Measurements from ENCODE around the gene GPC5. TPM values are rescaled to one million over a fixed set of nuclear protein-coding genes. Genes with fewer than 3 reads are reported as not detected.

Gene GPC5
- total RNA-seq, 1 experiment from 2014 or later: not detected

- Histone ChIP-seq H3K36me3 (no peaks in the 10 kb centered on the region), H3K9me3 (replicated peaks) (no peaks in the 10 kb centered on the region), H3K27me3 (replicated peaks) (no peaks in the 10 kb centered on the region; the same call in 1 of the 2 replicates), H3K4me1 (replicated peaks) (no peaks in the 10 kb centered on the region), H3K4me3 (no peak overlapping the region), H3K27ac (no peak overlapping the region)
- no peak for DNase-seq (ENCODE audit: low read depth in 1 of 2, low spot score in 2 of 2)
Measured at GRCh38 chr13:92365904-92366303, 967.5 kb downstream of the GPC5 start.

GRCh38 chr13:92377396-92377795 is 979.0 kb downstream of the GPC5 start:
- no peaks in the 10 kb centered on the region for H3K27me3 ChIP-seq (replicated peaks)
- H3K27ac ChIP-seq: no peak overlapping the region
- no peaks in the 10 kb centered on the region for H3K9me3 ChIP-seq (replicated peaks)
- no peaks in the 10 kb centered on the region for H3K4me1 ChIP-seq (replicated peaks)
- H3K4me3 ChIP-seq: no peak overlapping the region
- H3K36me3 ChIP-seq: no peaks in the 10 kb centered on the region
- DNase-seq (ENCODE audit: low read depth in 1 of 2, low spot score in 2 of 2): no peak

GRCh38 chr13:92379371-92379770 is 981.0 kb downstream of the GPC5 start:
- no peak for DNase-seq (ENCODE audit: low read depth in 1 of 2, low spot score in 2 of 2)
- Histone ChIP-seq H3K27me3 (replicated peaks) (no peaks in the 10 kb centered on the region), H3K36me3 (no peaks in the 10 kb centered on the region), H3K4me3 (no peak overlapping the region), H3K9me3 (replicated peaks) (no peaks in the 10 kb centered on the region), H3K27ac (no peak overlapping the region), H3K4me1 (replicated peaks) (no peaks in the 10 kb centered on the region)

- H3K4me1 ChIP-seq (replicated peaks): no peaks in the 10 kb centered on the region
- no peak for DNase-seq (ENCODE audit: low read depth in 1 of 2, low spot score in 2 of 2)
- peaks cover 7% of the 10 kb centered on the region; the same call in 1 of the 2 replicates for H3K27me3 ChIP-seq (replicated peaks)
- no peaks in the 10 kb centered on the region for H3K36me3 ChIP-seq
- H3K4me3 ChIP-seq: no peak overlapping the region
- H3K9me3 ChIP-seq (replicated peaks): no peaks in the 10 kb centered on the region
- H3K27ac ChIP-seq: no peak overlapping the region
Measured at GRCh38 chr13:92384410-92384809, 986.0 kb downstream of the GPC5 start.

GRCh38 chr13:92387245-92387644 is 988.8 kb downstream of the GPC5 start:
- H3K27ac ChIP-seq: no peak overlapping the region
- peaks cover 7% of the 10 kb centered on the region; the same call in 1 of the 2 replicates for H3K27me3 ChIP-seq (replicated peaks)
- no peaks in the 10 kb centered on the region for H3K9me3 ChIP-seq (replicated peaks)
- no peaks in the 10 kb centered on the region for H3K36me3 ChIP-seq
- no peak for DNase-seq (ENCODE audit: low read depth in 1 of 2, low spot score in 2 of 2)
- no peak overlapping the region for H3K4me3 ChIP-seq
- no peaks in the 10 kb centered on the region for H3K4me1 ChIP-seq (replicated peaks)

DNA sequence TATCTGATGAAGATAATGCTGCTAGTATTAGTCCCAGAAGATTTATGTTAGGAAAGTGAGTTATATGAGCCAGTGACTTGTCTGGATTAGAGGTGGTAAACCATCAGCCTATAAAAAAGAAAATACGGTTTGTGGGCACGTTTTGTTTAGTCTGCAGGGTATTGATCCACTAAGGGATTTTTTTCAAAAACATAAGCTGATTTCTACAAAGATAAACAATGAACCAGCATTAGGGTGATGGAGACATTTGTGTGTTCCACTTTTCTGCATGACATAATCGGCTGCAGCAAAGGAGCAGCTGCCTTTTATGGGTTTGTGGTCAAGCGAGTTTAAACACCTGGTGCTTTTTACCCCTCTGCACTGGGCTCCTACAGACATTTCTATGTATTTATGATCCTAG is 991.8 kb downstream of the GPC5 start:
- no peaks in the 10 kb centered on the region for H3K4me1 ChIP-seq (replicated peaks)
- DNase-seq (ENCODE audit: low read depth in 1 of 2, low spot score in 2 of 2): no peak
- no peaks in the 10 kb centered on the region for H3K36me3 ChIP-seq
- no peak overlapping the region for H3K4me3 ChIP-seq
- H3K9me3 ChIP-seq (replicated peaks): no peaks in the 10 kb centered on the region
- H3K27ac ChIP-seq: no peak overlapping the region
- H3K27me3 ChIP-seq (replicated peaks): peaks cover 7% of the 10 kb centered on the region; the same call in 1 of the 2 replicates

- no peaks in the 10 kb centered on the region for H3K27me3 ChIP-seq (replicated peaks)
- no peak for DNase-seq (ENCODE audit: low read depth in 1 of 2, low spot score in 2 of 2)
- no peaks in the 10 kb centered on the region for H3K9me3 ChIP-seq (replicated peaks)
- H3K4me1 ChIP-seq (replicated peaks): no peaks in the 10 kb centered on the region
- H3K36me3 ChIP-seq: no peaks in the 10 kb centered on the region
- no peak overlapping the region for H3K4me3 ChIP-seq
- H3K27ac ChIP-seq: no peak overlapping the region
Measured at GRCh38 chr13:92403606-92404005, 1005.2 kb downstream of the GPC5 start.

GRCh38 chr13:92407858-92408257 is 1009.4 kb downstream of the GPC5 start:
- no peaks in the 10 kb centered on the region for H3K36me3 ChIP-seq

GRCh38 chr13:92412481-92412880 is 1014.1 kb downstream of the GPC5 start:
- no peaks in the 10 kb centered on the region for H3K36me3 ChIP-seq
- no peak overlapping the region for H3K27ac ChIP-seq
- H3K4me1 ChIP-seq (replicated peaks): no peaks in the 10 kb centered on the region
- H3K27me3 ChIP-seq (replicated peaks): no peaks in the 10 kb centered on the region
- DNase-seq (ENCODE audit: low read depth in 1 of 2, low spot score in 2 of 2): no peak
- H3K9me3 ChIP-seq (replicated peaks): no peaks in the 10 kb centered on the region
- H3K4me3 ChIP-seq: no peak overlapping the region

More at GRCh38 chr13:92407858-92408257, 1009.4 kb downstream of the GPC5 start:
- H3K27me3 ChIP-seq (replicated peaks): no peaks in the 10 kb centered on the region
- H3K27ac ChIP-seq: no peak overlapping the region
- H3K9me3 ChIP-seq (replicated peaks): no peaks in the 10 kb centered on the region
- no peak for DNase-seq (ENCODE audit: low read depth in 1 of 2, low spot score in 2 of 2)
- no peaks in the 10 kb centered on the region for H3K4me1 ChIP-seq (replicated peaks)
- H3K4me3 ChIP-seq: no peak overlapping the region

- DNase-seq (ENCODE audit: low read depth in 1 of 2, low spot score in 2 of 2): no peak
- Histone ChIP-seq H3K36me3 (no peaks in the 10 kb centered on the region), H3K4me3 (no peak overlapping the region)
Measured at GRCh38 chr13:92412996-92413395, 1014.6 kb downstream of the GPC5 start.

DNA sequence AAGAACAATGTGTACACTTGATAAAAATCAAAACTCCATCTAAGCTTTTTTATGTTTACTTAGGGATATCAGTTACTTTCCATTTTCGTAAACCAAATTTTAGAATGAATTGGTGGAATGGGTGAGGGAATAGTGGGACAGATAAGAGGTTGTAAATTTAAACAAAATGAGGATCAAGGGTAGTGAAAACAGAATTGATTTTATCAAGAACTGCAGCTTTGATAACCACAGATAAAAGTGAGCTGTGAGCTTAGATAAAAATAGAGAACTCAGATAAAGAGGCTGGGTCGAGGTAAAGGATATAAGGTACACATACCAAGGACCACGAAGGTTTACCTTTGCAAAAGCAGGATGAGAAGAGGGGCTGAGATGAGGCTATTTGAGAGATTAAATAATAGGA is 1015.0 kb downstream of the GPC5 start:
- H3K36me3 ChIP-seq: no peaks in the 10 kb centered on the region
- H3K4me3 ChIP-seq: no peak overlapping the region
- H3K4me1 ChIP-seq (replicated peaks): no peaks in the 10 kb centered on the region
- no peaks in the 10 kb centered on the region for H3K27me3 ChIP-seq (replicated peaks)
- H3K27ac ChIP-seq: no peak overlapping the region
- DNase-seq (ENCODE audit: low read depth in 1 of 2, low spot score in 2 of 2): no peak
- H3K9me3 ChIP-seq (replicated peaks): no peaks in the 10 kb centered on the region

More at GRCh38 chr13:92412996-92413395, 1014.6 kb downstream of the GPC5 start:
- Histone ChIP-seq H3K27ac (no peak overlapping the region), H3K27me3 (replicated peaks) (no peaks in the 10 kb centered on the region), H3K4me1 (replicated peaks) (no peaks in the 10 kb centered on the region), H3K9me3 (replicated peaks) (no peaks in the 10 kb centered on the region)

DNA sequence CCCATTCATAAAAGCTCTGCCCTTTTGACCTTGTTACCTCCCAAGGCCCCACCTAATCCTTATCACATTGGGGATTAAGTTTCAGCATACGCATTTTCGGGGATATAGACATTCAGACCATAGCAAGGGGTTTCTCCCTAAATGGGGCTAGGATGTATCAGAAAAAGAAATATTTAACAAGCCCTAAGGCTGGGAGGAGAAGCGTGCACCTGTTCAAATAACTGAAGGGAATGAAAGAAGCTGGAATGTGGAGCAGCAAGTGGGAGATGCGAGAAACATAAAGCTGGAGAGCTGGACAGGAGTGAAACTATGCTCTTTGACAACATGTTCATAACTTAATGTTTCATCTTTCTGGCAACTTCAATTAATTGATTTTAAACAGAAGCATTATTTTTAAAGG is 1016.4 kb downstream of the GPC5 start:
- Histone ChIP-seq H3K36me3 (no peaks in the 10 kb centered on the region), H3K4me1 (replicated peaks) (no peaks in the 10 kb centered on the region), H3K4me3 (no peak overlapping the region), H3K27ac (no peak overlapping the region), H3K9me3 (replicated peaks) (no peaks in the 10 kb centered on the region), H3K27me3 (replicated peaks) (no peaks in the 10 kb centered on the region)
- no peak for DNase-seq (ENCODE audit: low read depth in 1 of 2, low spot score in 2 of 2)

GRCh38 chr13:92415781-92416180 is 1017.4 kb downstream of the GPC5 start:
- no peaks in the 10 kb centered on the region for H3K4me1 ChIP-seq (replicated peaks)
- no peak overlapping the region for H3K4me3 ChIP-seq
- no peak for DNase-seq (ENCODE audit: low read depth in 1 of 2, low spot score in 2 of 2)
- H3K27me3 ChIP-seq (replicated peaks): no peaks in the 10 kb centered on the region
- H3K27ac ChIP-seq: no peak overlapping the region
- H3K36me3 ChIP-seq: no peaks in the 10 kb centered on the region
- H3K9me3 ChIP-seq (replicated peaks): no peaks in the 10 kb centered on the region

DNA sequence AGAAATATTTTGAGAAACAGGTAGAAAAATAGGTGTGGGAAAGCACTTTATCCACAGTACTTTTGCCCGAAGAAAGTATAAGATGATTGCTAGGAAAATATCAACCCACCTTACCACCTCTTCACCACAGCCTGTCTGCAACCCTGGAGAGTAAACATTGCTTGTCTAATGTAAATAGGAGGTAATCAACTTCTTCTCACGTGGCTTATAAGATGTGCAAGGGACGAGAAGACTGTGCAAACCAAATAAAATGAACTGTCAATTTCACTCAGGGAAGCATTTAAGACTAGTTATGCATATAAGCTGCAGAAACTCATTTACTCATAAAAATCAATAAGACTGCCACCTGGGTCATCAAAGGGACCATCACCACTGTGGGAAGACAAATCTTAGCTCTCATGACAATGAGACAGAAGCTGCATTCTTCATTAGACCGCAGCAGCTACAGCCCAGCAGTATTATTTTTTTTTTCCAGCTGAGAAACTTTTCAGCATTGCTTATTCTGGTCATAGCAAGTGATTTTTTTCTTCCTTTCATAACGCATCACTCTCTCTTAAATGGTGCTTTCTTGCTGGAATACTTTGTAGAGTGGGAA is 1020.5 kb downstream of the GPC5 start:
- no peaks in the 10 kb centered on the region for H3K36me3 ChIP-seq
- H3K4me1 ChIP-seq (replicated peaks): no peaks in the 10 kb centered on the region
- no peaks in the 10 kb centered on the region for H3K9me3 ChIP-seq (replicated peaks)
- no peak overlapping the region for H3K4me3 ChIP-seq
- H3K27me3 ChIP-seq (replicated peaks): no peaks in the 10 kb centered on the region
- no peak for DNase-seq (ENCODE audit: low read depth in 1 of 2, low spot score in 2 of 2)
- no peak overlapping the region for H3K27ac ChIP-seq

DNA sequence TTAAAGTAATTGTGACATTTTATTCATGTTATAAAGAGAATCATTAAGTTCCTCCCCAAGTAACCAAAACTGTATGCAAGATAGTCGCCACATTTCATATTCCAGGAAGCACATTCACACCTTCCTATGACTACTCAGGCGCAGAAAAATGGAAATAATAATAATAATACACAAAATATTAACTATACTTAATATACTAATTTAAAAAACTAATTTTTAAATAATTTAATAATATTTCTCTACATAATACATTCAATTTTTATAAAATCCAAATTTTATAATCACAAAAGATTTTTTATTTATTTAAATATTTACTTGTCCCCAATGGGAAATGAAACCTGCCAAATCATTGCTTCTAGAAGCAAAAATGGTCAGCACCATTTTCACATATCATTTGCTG is 1030.8 kb downstream of the GPC5 start:
- DNase-seq (ENCODE audit: low read depth in 1 of 2, low spot score in 2 of 2): no peak
- H3K27ac ChIP-seq: no peak overlapping the region
- no peaks in the 10 kb centered on the region for H3K4me1 ChIP-seq (replicated peaks)
- no peaks in the 10 kb centered on the region for H3K36me3 ChIP-seq
- H3K27me3 ChIP-seq (replicated peaks): no peaks in the 10 kb centered on the region
- no peak overlapping the region for H3K4me3 ChIP-seq
- H3K9me3 ChIP-seq (replicated peaks): no peaks in the 10 kb centered on the region; the same call in 1 of the 2 replicates

Data from SJSA1 (cell line).